Renal cortical epithelial cell (primary cell): ENCODE measurements around the gene DNAJC6. TPM values are rescaled to one million over a fixed set of nuclear protein-coding genes. Genes with fewer than 3 reads are reported as not detected.
"Not testable (repeated sequence)": the region's sequence is repeated elsewhere in the genome, so short reads cannot be mapped to it uniquely, and the experiment has no call there.

Source experiments
- DNase-seq: peaks from one replicate; pipeline ENCODE4 v3.0.0-alpha.2; 2011; ENCODE audit warnings: low read depth
- total RNA-seq: library from RNA; depleted of rRNA; stranded (reverse); fragments of >200 nt; gene quantifications from 2 replicates; pipeline ENCODE4 v1.2.3, GENCODE V29; 2014

DNAJC6 gene
- total RNA-seq, 1 donor from 2014 or later = 39.9 TPM

DNA sequence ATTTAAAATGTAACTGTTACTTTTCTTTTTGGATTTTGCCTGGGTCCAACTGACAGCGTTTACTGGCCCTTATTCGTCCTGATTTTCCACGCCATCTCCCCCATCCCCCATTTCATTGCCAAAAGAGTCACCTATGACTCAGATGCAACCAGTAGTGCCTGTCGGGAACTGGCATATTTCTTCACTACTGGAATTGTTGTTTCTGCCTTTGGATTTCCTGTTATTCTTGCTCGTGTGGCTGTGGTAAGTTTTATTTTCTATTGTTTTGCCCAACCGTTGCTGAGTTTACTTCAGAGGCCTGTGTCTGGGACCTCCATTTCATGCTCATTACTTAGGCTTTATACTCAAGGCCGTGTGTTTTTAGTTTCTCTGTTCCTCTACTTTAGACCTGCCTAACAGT is 120.5 kb downstream of the DNAJC6 start:
- DNase-seq = peak; percentile 98

DNA sequence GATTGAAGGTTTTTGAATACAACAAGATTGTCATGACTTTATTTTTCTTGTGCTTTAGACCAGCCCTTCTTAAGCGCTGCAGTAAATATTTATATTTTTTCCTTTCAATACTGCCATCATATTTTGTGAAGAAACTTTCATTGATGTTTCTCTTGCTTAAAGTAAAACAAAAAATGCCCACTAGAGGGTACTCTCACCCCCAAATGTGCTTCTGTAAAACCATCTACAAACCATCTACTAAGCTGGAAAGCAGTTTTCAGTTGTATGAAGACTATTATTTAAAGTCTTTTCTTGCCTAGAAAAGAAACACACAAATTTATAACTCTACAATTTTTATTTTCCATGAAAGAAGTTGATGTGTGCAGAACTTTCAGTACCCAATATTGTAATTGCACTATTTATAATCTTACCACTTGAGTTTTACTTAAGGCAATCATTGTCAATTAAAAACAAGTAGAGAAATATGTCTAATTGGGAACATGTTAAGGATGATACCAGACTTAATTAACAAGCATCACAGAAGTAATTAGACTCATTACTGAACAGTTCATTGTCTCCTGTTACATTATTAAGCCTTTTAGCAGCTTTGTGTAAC is 121.9 kb downstream of the DNAJC6 start:
- peak; percentile 74 for DNase-seq

DNA sequence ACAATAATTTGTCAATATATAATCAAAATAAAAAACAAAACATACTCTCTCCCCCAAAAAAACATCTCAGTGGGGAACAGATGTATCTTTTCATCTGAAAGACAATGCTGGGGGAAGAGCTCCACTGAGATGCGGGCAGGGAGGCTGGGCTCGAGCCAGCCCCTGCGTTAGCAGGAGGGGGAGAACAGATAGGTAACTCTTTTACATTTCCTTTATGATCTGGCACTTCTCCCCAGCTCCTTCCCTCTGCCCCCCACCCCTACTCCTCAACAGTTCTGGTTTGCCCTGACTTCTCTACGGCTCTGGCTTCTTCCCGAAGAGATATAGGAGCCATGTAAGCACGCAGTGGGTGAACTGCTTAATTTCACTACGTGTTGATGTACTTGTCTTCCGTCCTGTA is 123.6 kb downstream of the DNAJC6 start:
- no peak for DNase-seq

DNA sequence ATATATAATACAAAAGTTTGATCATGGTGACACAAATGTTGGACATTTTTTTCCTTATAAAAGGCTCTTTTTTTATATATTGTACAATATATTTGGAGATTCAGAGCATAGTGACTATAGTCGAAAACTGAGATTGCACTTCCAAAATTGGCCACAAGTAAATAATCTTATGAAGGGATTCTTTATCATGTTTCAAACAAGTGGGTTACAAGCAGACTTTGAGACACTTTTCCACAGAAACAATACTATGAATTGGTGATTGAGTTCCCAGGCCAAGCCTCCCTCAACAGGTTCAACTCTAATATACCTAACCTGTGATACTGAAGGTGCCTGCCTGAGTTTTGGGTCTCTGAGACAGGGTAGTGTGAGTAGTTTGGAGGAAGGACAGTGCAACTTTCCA is 124.9 kb downstream of the DNAJC6 start:
- no peak for DNase-seq

DNA sequence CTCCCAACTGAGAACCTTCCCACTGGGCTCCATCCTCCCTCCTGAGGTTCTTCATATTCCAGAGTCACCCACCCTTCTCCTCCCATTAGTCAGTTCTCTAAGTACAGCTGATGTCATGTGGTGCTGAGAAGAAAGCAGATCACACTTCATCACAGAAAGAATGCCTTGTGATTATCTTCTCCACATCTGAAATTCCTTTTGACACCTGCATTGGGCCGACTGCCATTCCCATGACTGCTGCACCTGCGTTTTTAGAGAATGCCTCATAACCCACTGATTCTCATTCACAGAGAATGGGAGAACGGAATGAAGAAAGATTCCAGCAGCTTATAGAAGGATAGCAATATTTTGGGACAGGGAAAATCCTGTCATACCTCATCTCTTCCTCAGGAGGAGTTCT is 125.4 kb downstream of the DNAJC6 start:
- peak; percentile 57 for DNase-seq

DNA sequence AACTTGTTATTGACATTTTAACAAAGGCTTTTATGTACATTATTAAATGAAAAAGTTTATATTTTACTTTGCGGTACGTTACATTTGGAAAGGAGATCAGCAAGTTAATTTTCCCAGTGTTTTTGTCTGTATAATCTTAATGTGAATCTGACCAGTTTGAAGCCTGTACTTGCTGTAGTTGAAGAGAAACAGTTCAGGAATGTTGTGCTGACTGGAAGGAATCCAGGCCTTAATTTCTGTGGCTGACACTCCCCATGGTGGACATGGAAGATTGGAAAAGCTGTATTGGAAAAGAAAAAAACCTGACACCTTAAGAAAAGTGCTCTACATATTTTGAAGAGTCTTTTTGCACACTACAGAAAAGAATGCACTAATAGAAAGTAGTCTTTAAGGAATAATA is 126.6 kb downstream of the DNAJC6 start:
- peak; percentile 76 for DNase-seq

DNA sequence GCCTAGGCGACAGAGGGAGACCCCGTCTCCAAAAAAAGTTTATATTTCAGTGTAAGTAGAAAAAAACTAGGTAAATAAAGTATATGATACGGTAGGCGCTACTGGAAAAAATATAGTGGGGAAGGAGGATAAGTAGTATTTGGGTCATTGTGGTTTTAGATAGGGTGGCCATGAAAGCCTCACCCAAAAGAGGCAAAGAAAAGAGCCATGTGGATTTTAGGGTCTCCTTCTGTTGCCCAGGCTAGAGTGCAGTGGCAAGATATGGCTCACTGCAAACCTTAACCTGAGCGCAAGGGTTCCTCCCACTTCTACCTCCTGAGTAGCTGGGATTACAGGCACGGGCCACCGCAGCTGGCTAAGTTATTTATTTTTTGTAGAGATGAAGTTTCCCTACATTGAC is 128.3 kb downstream of the DNAJC6 start:
- DNase-seq = no peak

DNA sequence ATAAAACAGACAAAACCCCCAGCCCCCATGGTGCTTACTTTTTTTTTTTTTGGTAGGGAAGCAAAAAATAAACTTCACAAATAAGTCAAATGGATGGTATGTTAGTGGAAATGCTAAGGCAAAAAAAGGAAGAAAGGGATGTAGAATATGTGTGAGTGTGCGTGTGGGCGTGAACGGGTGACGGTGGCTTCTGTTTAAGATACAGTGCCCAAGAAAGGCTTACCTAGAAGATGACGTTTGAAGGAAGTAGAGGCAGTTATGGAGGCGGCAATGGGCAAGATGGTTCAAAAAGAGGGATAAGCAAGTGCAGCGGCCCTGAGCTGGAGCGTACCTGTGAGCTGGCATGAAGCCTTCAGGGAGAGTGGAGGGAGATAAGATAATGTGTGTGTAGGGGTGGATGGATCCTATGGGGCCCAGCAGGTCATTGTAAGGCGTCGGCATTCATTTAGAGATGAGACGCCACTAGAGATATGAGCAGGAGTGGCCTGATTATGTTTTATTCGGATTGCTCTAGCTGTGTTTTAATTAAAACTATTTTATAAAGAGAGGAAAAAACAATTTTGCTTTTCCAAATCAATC is 131.1 kb downstream of the DNAJC6 start:
- DNase-seq = no peak

DNA sequence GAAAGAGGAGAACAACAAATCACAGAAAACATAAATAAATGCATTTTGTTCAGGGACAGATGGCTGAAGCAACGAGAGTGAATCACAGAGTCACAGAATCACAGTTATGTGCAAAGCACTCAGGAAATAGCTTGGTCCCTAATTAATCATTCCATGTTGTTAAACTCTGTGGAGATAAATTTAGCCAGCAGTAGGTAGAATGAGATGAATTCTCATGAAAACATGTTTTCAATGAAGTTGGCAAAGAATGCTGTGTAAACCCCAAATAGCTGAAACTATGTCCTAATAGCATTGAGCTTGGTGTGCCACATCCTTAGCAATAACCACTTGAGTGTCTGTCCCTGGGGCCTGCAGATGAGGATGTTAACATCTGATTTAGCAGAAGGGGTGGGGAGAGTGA is 131.6 kb downstream of the DNAJC6 start:
- no peak for DNase-seq

DNA sequence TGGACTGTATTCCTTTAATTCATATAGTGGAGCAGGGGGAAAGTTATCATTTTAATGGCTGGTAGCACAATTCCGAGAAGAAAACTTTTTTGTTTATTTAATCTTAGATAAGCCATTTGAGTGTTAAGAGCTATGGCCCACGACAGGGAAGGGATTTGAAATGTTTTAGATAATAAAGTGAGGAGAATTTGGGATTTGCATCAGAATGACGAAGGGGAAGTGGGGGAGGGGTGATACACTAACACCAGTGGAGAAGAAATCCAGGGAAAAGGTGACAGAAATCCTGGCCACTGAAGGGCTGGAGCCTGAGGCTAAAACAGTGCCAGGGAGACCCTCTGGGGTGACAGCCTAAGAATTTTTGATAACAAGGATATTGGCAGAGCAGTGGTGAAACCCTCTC is 132.1 kb downstream of the DNAJC6 start:
- DNase-seq = no peak

DNA sequence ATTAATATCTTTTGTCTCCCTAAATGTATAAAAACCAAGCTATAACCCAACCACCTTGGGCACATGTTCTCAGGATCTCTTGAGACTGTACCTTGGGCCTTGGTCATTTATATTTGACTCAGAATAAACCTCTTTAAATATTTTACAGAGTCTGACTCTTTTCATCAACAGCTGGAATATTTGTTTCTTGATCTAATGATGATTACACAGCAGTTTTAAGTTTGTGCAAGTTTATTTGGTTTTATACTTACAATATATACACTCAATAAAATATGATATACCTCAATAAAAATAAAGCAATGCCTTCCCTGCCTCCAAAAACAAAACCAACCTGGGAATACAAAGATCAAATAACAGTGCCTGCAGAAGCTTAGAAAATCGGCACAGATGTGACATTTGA is 133.1 kb downstream of the DNAJC6 start:
- DNase-seq = no peak

DNA sequence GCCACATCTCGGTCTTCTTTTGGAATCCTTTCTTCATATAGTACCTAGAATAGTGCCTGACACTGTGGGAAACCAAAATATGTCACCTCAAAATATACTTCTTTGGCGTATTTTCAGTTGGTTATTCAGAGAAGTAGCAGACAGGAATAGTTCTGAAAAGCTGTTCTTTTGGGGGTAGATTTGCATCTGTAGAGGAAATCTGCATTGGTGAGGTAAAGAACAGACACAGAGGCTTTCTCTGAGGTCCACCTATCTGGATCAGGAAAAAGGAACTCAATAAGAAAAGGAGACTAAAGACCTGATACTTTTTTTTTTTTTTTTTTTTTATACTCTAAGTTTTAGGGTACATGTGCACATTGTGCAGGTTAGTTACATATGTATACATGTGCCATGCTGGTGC is 134.3 kb downstream of the DNAJC6 start:
- DNase-seq = no peak

DNA sequence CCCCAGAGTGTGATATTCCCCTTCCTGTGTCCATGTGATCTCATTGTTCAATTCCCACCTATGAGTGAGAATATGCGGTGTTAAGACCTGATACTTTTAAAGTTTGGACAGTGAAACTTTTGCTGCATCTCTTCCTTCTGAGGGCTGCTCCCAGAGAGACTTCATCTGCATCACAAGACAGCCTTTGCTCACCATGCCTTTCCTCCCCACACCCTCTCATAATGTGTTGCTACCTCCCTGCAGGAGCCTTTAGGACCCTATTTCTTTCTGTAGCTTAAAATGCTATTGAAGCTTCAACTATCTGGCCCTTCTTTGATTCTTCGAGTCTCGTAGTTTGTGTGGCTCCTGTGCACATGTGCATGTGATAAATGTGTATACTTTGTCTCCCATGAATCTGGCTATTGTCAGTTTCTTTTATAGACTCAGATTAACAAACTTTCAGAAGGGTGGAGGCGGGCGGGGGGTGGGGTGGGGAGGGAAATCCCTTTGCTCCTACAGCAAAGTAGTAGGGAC is 134.8 kb downstream of the DNAJC6 start:
- no peak for DNase-seq

DNA sequence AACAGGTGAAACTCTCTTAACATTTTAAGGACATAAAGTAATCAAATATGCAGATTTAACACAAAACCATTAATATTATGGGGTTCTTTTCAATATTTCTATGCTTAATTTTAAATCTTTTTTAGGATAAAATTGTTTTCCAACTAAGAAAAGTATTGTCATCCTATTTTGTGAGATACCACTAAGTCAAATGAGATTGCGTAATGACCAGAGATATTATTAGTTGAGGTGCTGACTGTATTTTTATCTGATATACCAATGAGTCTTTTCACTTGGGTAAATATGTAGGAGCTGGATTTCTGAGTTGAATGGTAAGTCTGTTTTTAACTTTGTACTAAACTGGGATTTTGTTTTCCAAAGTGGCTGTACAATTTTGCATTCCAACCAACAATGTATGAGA is 136.5 kb downstream of the DNAJC6 start:
- DNase-seq = no peak

DNA sequence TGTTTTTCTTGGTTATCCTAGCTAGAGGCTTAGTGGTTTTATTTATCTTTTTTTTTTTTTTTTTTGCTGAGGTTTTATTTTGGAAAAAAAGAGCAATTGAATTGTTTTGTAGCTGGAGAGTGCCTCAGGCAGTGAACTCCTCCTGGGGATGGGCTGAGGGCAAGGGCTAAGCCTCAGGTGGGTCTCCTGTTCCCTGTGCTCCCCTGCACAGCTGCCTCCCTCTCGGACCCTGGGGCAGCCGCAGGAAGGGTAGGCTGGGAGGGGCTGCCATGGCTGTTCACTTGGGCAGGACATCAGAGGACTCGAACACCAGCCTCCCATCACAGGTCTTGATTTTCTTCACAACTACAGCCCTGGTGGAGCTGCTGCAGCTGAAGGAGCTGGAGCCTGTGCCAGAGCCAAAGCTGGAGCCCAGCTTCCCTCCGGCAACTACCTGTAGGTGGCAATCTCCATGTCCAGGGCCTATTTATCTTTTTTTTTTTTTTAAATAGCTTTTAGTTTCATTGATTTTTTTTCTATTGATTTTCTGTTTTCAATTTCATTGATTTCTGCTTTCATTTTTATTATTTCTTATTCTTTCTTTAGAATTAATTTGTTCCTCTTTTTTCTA is 140.0 kb downstream of the DNAJC6 start:
- DNase-seq = no peak

DNA sequence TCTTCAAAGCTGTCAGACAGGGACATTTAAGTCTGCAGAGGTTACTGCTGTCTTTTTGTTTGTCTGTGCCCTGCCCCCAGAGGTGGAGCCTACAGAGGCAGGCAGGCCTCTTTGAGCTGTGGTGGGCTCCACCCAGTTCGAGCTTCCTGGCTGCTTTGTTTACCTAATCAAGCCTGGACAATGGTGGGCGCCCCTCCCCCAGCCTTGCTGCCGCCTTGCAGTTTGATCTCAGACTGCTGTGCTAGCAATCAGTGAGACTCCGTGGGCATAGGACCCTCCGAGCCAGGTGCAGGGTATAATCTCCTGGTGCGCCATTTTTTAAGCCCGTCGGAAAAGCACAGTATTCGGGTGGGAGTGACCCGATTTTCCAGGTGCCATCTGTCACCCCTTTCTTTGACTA is 146.3 kb downstream of the DNAJC6 start:
- DNase-seq = not testable (repeated sequence)

DNA sequence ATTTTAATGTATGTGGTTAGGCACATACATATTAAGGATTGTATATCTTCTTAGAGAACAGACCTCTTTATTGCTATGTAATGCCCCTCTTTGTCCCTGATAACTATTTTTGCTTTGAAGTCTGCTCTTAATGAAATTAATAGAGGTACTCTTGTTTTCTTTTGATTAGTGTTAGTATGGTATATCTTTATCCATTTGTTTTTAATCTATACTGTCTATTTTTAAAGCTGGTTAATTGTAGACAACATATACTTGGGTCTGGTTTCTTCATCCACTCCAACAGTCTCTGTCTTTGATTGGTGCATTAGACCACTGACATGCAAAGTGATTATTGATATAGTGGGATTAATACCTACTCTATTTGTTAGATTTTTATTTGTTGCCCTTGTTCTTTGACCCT is 147.1 kb downstream of the DNAJC6 start:
- no peak for DNase-seq

DNA sequence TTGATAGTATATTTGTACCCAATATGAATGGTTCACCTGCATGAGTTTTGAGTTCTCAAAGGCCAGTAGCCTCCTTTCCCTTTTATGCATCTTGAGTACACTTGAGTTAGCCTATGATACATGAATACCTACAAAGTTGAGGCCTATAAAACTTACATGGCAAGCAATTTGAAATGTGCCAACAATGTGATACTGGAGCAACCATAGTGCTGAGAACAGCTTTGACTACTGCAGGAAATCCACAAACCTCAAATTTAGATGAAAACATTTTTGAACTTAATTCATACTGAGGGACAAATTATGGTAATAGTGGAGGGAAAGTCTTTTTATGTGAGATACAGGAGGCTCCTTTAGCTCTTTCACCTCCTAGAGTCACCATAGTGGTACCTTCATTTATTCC is 148.5 kb downstream of the DNAJC6 start:
- no peak for DNase-seq

DNA sequence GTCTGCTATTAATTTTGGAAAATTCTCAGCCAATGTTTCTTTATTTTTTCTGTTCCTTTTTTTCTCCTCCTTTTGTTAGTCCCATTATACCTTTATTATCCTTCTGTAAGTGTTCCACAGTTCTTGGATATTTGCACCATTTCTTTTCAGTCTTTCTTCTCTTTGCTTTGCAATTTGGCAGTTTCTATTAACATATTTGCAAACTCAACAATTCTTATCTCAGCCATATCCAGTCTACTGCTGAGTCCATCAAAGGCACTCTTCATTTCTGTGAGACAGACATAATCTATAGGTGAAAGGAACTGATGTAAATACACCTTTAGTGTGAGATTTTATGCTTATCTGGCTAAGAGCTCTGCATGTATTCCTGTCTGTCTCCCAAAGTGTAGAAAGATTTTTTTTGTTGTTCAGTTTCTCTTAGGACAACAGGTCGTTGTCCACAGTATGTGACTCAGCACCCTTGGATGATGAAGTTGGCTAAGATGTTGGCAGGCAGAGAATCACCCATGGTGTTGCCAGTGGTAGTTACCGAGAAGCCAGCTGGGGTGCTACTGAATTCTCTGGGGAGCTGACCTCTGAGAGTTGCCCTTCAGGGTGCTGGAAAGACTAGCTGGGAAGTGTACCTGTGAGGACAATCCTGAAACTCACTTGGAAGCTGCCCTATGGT is 149.5 kb downstream of the DNAJC6 start:
- peak; percentile 63 for DNase-seq

DNA sequence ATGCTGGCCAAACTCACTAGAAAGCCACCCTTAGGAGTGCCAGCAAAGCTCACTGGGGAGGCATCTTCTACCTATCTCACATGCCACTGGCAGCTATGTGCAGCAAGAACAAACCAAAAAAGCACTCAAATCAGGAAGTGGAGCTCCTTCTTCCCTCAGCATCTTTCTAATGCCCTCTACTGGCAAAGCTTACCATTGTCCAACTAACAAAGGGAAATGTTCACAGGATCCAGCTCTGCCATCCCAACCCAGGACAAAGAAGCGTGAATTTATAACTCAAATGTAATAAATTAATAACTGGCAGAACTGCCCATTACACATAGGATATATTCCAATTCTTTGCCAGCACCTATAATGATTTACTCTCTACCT is 150.0 kb downstream of the DNAJC6 start:
- DNase-seq = peak; percentile 64
